Medulla oblongata (tissue), 1 donor: ENCODE measurements around the gene CCNYL1.

Source experiments
- DNase-seq: peaks from one replicate; pipeline ENCODE4 v3.0.0-alpha.2; 2015; ENCODE audit errors: extremely low spot score

Gene CCNYL1

DNA sequence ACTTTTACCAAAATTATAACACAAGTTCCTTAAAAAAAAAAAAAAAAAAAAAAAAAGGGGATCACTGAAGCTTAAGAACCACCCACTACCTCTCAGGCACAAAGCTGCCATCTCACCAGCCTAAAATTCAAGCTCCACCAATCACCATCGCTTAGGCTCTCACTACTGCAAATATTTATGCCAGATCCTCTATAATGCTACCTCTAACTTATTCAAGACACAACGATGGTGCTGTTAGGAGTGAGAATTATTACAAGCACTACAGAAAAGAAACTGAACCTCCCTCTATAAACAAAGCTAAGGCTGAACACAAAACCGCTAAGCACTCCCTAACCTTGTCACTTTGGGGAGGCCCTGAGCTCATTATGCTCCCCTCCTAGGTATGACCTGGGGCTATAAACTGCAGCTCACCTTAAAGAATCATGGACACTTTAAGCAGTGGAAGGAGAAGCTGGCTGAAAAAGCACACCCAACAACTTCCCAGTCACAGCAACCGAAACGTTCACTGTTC, 54.7 kb downstream of the CCNYL1 start:
- no peak for DNase-seq

- DNase-seq, result no peak
Observed at GRCh38 chr2:207766697-207767460, 55.4 kb downstream of the CCNYL1 start.

DNA sequence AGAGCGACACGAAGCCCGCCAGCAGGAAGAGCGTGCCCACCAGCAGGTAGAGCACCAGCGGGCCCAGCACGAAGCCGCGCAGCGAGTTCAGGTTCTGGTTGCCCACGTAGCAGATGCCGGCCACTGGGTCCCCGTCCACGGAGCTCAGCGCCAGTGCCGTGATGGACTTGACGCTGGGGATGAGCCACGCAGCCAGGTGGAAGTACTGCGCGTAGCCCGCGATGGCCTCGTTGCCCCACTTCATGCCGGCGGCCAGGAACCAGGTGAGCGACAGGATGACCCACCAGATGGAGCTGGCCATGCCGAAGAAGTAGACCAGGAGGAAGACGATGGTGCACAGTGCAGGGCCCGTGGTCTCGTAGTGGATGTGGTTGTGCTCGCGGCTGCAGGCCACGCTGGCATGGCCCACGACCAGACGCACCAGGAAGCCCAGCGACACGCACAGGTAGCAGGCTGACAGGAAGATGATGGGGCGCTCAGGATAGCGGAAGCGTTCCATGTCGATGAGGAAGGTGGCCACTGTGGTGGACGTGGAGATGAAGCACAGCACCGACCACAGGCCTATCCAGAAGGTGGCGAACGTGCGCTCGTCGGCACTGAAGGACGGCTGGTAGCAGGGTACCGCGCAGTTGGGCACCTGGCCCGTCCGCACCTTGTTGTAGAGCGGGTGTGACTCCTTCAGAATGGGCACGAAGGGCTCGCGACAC, 56.2 kb downstream of the CCNYL1 start:
- DNase-seq, result no peak

DNA sequence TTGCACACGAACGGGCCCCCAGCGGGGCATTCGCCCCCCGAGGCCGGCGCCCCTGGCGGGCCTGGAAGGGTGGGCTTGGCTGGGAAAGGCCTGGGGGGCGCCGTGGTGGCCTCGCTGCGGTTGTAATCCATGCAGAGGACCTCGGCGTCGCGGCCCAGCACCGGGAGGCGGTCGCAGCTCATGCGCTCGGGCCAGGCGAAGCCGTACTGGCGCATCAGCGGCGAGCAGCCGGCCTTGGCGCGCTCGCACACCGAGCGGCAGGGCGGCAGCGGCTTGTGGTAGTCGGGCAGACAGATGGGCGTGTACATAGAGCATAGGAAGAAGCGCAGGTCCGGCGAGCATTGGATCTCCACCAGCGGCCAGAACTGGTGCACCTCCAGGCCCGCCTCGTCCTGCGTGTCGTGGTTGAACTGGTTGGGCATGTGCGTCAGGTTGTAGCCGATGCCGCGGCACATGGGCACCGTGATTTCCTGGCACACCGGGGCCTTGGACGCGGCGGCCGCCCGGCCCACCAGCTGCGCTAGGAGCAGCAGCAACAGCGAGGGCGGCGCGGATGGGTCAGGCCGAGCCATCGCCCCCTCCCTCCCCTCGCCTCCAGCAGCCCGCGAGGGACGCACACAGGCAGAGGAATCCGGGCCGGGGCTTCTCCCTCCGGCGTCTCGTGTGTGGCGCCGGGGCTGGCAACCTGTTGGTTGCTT, 56.9 kb downstream of the CCNYL1 start:
- no peak for DNase-seq

DNA sequence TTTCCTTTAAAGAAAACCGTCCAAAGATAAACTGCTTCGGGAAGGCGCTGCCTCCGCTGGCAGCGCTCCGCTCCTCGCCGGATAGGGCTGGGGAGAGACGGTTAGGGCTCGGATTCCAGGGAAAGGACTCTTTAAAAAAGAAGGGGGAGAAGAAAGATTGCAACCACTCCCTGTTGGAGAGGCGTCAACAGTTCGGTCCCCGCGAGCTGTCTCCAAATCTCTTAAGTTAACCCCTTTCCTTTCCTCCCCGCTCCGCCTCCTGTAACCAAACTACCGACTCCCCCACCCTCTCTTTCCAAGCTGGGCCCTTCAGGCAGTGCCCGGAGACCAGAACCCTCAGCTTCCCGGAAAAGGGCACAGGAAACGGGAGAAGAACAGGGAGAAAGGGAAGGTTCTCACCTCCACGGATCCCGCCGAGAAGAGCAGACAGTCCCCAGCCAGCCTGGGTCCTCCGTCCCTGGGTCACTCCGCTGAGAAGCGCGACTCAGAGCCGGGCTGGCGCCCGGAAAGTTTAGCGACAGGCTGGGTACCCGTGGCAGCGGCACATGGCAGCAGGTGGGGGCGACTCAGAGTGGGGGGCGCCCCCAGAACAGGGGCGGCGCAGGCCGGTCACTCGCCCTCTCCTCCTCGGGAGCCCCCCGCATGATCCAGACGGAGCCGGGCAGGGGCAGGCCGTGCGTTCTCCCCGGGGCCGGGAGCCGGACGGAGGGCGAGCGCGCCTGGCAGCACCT, 57.6 kb downstream of the CCNYL1 start:
- DNase-seq, result no peak

DNA sequence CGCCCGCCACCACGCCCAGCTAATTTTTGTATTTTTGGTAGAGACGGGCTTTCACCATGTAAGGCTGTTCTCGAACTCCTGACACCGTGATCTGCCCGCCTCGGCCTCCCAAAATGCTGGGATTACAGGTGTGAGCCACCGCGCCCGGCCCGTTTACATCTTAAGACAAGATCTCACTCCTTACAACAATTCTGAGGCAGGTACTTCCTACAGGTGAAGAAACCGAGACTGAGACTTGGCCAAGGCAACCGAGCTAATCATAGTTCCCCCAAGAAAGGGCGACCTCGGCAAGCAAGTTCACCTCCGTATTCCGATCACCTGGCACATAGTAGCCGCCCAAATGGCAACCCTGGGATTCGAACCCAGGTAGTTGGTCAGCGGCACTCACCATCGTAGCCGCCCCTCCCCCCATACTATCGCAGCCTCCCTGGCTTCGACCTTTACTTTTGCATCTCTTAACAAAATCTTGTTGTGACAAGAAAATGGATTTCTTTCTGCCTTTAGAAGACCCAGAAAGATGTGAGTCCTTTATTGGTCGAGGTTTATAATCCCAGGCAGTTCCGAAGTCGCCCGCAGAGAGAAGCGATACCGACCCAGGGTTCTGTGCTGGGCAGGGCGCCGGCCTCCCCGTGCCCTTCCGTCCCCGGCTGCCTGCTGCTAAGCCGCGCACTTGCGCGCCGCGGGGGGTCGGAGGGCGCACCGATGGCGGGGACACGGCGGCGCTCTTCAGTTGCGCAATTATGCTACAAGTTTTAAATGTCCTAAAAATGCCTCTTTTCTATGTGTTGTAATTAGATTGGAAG, 59.4 kb downstream of the CCNYL1 start:
- no peak for DNase-seq

DNA sequence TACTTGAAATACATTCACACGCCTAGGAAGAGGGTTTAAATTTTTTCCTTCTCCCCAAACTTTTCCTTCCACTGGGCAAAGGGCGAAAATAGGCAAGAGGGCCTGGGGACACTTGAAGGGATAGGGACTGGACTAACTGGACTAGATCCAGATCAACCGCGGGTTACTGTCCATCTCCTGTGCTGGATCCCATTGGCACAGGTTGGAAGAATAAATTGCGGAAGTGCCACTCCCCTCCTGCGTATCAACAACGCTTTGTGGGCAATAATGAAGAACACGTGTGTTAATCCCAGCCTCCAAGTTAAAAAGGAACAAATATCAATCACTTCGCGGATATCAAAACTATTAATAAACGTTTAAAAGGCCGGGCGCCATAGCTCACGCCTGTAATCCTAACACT, 60.0 kb downstream of the CCNYL1 start:
- no peak for DNase-seq

DNA sequence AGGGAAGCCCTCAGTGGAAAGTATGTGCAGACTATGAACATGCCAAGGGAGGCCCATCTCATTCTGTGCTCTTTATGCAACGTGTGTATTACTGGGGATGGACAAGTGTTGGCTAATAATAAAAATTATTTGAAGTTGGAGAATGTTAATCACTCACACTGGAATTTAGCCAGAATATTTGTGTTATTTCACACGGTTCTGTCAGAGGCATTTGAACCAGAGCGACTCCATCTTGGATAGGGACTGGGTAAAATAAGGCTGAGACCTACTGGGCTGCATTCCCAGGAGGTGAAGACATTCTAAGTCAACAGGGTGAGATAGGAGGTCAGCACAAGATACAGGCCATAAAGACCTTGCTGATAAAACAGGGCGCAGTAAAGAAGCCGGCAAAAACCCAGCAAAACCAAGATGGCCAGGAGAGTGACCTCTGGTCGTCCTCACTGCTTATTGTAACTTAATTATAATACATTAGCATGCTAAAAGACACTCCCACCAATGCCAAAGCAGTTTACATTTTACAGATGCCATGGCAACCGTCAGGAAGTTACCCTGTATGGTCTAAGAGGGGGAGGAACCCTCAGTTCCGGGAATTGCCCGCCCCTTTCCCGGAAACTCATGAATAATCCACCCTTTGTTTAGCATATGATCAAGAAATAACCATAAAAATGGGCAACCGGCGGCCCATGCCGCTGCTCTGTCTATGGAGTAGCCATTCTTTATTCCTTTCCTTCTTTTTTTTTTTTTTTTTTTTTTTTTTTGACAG, 60.8 kb downstream of the CCNYL1 start:
- no peak for DNase-seq

DNA sequence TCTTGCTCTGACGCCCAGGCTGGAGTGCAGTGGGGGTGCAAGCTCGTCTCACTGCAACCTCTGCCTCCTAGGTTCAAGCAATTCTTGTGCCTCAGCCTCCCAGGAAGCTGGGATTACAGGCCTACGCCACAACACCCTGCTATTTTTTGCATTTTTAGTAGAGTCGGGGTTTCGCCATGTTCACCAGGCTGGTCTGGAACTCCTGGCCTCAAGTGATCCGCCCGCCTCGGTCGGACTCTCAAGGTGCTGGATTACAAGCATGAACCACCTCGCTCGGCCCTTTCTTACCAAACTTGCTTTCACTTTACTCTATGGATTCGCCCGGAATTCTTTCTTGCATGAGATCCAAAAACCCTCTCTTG, 61.4 kb downstream of the CCNYL1 start:
- no peak for DNase-seq

- DNase-seq, result no peak
Observed at GRCh38 chr2:207775473-207775872, 64.0 kb downstream of the CCNYL1 start.

GRCh38 chr2:207777124-207777523, 65.7 kb downstream of the CCNYL1 start:
- no peak for DNase-seq

DNA sequence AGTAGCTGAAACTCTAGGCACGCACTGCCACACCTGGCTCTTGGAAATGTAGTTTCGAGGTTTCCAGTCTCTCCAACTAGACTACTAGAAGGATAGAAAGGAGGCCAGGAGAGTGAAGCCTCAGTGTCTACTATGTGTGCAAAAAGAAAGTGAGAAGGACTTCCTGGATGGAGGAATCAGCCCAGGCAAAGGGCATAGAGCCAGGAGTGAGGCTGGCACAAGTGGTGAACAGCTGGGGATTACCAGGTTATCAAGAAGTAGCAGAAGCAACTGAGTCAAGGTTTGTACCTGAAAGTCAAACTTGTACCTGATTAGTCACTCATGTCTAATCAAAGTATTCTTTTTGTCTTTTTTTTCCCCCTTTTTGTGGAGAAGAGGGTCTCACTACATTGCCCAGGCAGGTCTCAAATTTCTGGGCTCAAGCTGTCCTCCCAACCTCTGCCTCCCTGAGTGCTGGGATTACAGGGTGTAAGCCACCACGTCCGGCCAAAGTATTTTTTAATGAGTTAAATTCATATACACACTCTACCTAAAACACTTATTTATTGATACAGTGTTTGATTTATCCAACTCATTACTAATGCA, 67.0 kb downstream of the CCNYL1 start:
- DNase-seq, result no peak

DNA sequence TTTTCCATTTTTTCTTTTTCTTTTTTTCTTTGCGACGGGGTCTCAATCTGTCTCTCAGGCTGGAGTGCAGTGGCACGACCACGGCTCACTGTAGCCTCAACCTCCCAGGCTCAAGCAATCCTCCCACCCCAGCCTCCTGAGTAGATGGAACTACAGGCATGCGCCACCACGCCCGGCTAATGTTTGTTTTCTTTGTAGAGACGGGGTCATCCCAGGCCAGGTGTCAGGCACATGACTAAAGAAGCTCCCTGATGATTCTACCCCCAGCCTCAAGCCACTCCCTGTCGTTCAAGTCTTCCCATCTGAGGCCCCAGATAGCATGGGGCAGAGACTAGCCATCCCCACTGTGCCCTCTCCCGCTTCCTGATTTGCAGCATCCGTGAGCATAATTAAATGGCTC, 68.1 kb downstream of the CCNYL1 start:
- no peak for DNase-seq

DNA sequence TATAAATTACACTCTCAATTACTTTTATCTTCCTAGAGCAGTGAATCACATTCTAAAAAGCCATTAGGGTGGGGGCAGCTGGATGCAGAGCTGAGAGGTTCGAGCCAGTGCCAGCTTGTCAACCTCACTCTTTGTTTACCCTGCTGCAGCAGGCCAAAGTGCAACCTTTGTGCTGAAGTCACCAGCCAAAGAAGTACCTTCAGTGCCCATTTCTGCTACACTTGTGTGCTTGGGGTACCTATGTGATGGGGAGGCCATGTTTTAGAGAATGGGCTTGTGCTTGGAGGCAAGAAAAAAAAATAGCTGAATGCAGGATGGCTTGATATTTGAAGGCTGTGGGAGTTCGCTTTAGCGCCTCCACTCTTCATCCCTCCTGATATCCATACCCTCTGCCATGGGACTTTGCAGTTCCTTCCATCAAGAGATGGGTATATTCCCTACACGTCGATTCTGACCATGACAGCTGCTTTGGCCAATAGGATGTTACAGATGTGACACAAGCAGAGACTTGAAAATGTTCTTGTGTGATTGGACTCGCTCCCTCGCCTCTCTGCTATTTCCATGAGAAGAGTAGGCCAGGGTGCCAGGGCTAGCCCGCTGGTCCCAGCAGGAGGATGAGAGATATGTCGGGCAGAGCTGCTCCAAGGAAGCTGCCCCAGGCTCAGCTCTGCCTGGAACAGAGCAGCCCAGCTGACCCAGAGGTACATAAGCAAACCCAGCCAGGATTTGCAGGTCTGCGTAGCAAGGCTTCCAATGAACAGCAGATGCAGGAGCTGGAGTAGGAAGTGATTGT, 71.0 kb downstream of the CCNYL1 start:
- DNase-seq, result no peak

DNA sequence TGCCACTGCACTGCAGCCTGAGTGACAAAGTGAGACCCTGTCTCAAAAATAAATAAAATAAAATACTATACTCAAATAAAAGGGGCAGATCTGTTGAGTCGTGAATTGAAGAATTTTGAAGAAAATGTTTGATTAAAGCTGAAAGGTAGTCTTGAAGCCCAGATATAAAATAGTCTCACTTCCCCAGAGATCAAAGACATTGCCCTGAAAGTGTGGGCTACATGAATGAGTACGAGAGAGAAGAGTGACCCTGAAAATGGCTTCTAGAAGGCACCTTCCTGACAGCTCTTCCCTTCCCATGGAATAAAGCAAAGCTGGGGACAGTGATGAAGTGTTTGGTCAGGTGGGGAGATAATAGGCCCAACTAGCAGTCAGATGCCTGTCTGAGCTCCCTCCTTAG, 72.1 kb downstream of the CCNYL1 start:
- no peak for DNase-seq

DNA sequence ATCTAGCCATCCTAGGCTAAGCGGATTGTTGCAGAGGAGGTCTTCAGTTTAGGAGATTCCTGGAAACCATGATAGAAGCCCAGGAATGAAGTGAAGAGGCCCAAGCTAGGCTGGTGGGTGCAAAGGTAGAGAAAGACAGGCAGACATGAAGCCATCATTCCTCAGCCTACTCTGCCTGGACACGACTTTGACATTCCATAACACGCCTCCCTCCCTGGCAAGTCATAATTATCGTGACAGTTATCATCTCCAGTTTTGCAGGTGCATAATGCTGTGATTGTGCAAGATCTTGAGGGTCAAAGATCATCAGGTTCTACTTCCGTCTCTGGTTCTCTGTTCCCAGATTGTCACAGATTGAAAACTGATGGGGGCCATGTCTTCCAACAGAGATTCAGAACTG, 73.5 kb downstream of the CCNYL1 start:
- DNase-seq, result no peak

- no peak for DNase-seq
Observed at GRCh38 chr2:207787017-207787416, 75.6 kb downstream of the CCNYL1 start.

- no peak for DNase-seq
Observed at GRCh38 chr2:207787800-207788199, 76.4 kb downstream of the CCNYL1 start.

- DNase-seq, result no peak
Observed at GRCh38 chr2:207790898-207791297, 79.5 kb downstream of the CCNYL1 start.
